ENCODE measurements around the gene FUBP3. TPM values are rescaled to one million over a fixed set of nuclear protein-coding genes. Genes with fewer than 3 reads are reported as not detected.

The FUBP3 gene
- total RNA-seq, 1 experiment from 2014 or later, result 73.7 TPM

DNA sequence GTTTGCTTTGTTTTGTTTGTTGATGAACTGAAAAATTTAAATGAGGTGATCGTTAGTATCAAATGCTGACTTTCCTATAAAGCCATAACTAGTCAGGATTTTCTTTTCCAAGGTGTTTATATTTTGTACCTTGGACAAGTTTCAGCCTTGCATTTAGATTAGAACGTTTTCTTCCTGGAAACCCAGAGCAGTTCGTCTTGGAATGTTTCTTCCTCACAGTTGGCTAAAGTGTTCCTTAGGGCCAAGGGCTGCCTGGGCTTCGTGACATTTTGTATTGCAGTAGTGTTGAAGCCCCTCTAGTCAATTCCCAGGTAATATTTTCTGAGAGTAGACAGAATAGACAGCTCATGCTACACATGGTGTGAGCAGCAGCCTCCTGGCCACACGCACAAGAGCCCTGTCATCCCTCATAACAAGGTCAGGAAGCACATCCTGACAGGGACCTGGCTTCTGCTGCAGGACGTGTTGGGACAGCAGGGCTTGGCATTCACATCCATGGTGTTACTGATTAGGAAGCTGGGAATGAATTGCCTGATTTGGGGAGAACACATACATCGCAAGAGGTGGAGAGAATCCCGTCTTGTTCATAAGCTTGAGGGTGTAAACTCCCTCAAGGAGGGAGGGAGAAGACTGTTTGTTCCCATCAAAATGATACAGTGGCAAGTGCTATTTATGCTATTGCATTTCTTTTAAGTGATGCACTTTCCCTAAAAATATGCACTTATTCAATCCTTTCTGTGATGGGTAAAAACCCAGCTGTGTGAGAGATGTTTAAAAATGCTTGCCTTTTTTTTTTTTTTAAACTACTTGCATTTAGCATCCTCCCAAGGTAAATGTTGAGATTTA is 31.7 kb downstream of the FUBP3 start:
- CTCF ChIA-PET, result no interaction called here
- RAD21 ChIA-PET (ENCODE audit: low non-redundant PET in 1 of 2, low total read pairs in 2 of 2, uncharacterized antibody in 2 of 2, unreplicated experiment in 2 of 2), result no interaction called here
- no peak overlapping the region for H3K27ac ChIP-seq (ENCODE audit: low read depth, low read length)
- intact Hi-C loops (cut with micrococcal nuclease), result no loop called here
- no peak overlapping the region for H3K9ac ChIP-seq (ENCODE audit: low read length)
- no peaks in the 10 kb centered on the region for H3K4me1 ChIP-seq (ENCODE audit: control insufficient read depth in 1 of 2, insufficient read depth in 2 of 2, low read length in 2 of 2)
- H4K20me1 ChIP-seq (ENCODE audit: insufficient read depth), result no peaks in the 10 kb centered on the region
- peaks cover 36% of the 10 kb centered on the region for H3K79me2 ChIP-seq (ENCODE audit: insufficient read depth, low read length)
- TF ChIP-seq REST (IDR thresholded peaks at IDR 0.05; ENCODE audit: low read depth) (no peak), CBX3 (IDR thresholded peaks at IDR 0.05; ENCODE audit: low read depth) (no peak), EZH2phosphoT487 (IDR thresholded peaks at IDR 0.05; ENCODE audit: borderline replicate concordance) (no peak), FOSL1 (IDR thresholded peaks at IDR 0.05; ENCODE audit: low read depth) (no peak), SRF (IDR thresholded peaks at IDR 0.05; ENCODE audit: low read depth) (no peak), YY1 (IDR thresholded peaks at IDR 0.05; ENCODE audit: extremely low read depth, insufficient replicate concordance, low read depth, low read length) (no peak), ZNF274 (IDR thresholded peaks at IDR 0.05; ENCODE audit: low read depth, low read length) (no peak)
- TF ChIP-seq, protein P1, sequence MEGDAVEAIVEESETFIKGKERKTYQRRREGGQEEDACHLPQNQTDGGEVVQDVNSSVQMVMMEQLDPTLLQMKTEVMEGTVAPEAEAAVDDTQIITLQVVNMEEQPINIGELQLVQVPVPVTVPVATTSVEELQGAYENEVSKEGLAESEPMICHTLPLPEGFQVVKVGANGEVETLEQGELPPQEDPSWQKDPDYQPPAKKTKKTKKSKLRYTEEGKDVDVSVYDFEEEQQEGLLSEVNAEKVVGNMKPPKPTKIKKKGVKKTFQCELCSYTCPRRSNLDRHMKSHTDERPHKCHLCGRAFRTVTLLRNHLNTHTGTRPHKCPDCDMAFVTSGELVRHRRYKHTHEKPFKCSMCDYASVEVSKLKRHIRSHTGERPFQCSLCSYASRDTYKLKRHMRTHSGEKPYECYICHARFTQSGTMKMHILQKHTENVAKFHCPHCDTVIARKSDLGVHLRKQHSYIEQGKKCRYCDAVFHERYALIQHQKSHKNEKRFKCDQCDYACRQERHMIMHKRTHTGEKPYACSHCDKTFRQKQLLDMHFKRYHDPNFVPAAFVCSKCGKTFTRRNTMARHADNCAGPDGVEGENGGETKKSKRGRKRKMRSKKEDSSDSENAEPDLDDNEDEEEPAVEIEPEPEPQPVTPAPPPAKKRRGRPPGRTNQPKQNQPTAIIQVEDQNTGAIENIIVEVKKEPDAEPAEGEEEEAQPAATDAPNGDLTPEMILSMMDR (IDR thresholded peaks at IDR 0.05 in 2 of 3, conservative IDR thresholded peaks at IDR 0.05 in 1 of 3; ENCODE audit: borderline replicate concordance in 1 of 3, insufficient read depth in 1 of 3, low read depth in 2 of 3, low read length in 2 of 3), result no peak
- ATAC-seq, result no peak
- H3K4me3 ChIP-seq (replicated peaks in 1 of 2; ENCODE audit: low read depth in 1 of 2, low read length in 2 of 2), result no peak overlapping the region
- H3K27me3 ChIP-seq (ENCODE audit: insufficient read depth, low read length), result no peaks in the 10 kb centered on the region
- H3K36me3 ChIP-seq (ENCODE audit: control insufficient read depth in 1 of 2, insufficient read depth in 2 of 2, low read length in 2 of 2), result peaks cover 35 to 40% of the 10 kb centered on the region in 2 experiments; a peak in 3 of 4 replicates
- no TSS peak for BruUV-seq (replicated peaks)
- H3K4me2 ChIP-seq (ENCODE audit: low read length), result no peak overlapping the region
- no peak overlapping the region for H2AFZ ChIP-seq (ENCODE audit: low read depth, low read length, poor library complexity, severe bottlenecking)
- DNase-seq (ENCODE audit: low read depth, low spot score), result no peak
- POLR2A ChIA-PET, result no interaction called here
- no peaks in the 10 kb centered on the region for H3K9me3 ChIP-seq (ENCODE audit: control insufficient read depth in 1 of 2, insufficient read depth in 1 of 2, low read depth in 1 of 2, low read length in 2 of 2)
- no peaks in the 10 kb centered on the region for H3K9me2 ChIP-seq (ENCODE audit: insufficient read depth)

All from HCT116 (cell line).